CD4-positive, alpha-beta T cell treated with Interleukin-15 for 1 hour (primary cell): ENCODE results near the gene GABRG3.

ENCODE experiments used
- DNase-seq: peaks from one replicate; pipeline ENCODE4 v3.0.0-alpha.2; 2020

GABRG3 gene

GRCh38 chr15:27429577-27429976, 458.6 kb downstream of the GABRG3 start:
- no peak for DNase-seq

GRCh38 chr15:27433604-27434003, 462.6 kb downstream of the GABRG3 start:
- no peak for DNase-seq

- DNase-seq = no peak
Measured at GRCh38 chr15:27438403-27439375, 467.7 kb downstream of the GABRG3 start.

- DNase-seq = no peak
Measured at GRCh38 chr15:27441120-27441519, 470.1 kb downstream of the GABRG3 start.

- no peak for DNase-seq
Measured at GRCh38 chr15:27448234-27448633, 477.3 kb downstream of the GABRG3 start.

GRCh38 chr15:27448986-27449385, 478.0 kb downstream of the GABRG3 start:
- no peak for DNase-seq

GRCh38 chr15:27449941-27450340, 479.0 kb downstream of the GABRG3 start:
- DNase-seq = no peak

GRCh38 chr15:27454281-27455075, 483.5 kb downstream of the GABRG3 start:
- DNase-seq = no peak

- no peak for DNase-seq
Measured at GRCh38 chr15:27456807-27457206, 485.8 kb downstream of the GABRG3 start.

GRCh38 chr15:27457766-27458165, 486.8 kb downstream of the GABRG3 start:
- no peak for DNase-seq

- DNase-seq = no peak
Measured at GRCh38 chr15:27458345-27459084, 487.5 kb downstream of the GABRG3 start.

GRCh38 chr15:27459836-27460235, 488.9 kb downstream of the GABRG3 start:
- no peak for DNase-seq

GRCh38 chr15:27461181-27461580, 490.2 kb downstream of the GABRG3 start:
- no peak for DNase-seq

GRCh38 chr15:27463525-27464088, 492.6 kb downstream of the GABRG3 start:
- no peak for DNase-seq

- no peak for DNase-seq
Measured at GRCh38 chr15:27464941-27465612, 494.1 kb downstream of the GABRG3 start.

GRCh38 chr15:27466758-27467157, 495.8 kb downstream of the GABRG3 start:
- no peak for DNase-seq

GRCh38 chr15:27468151-27468591, 497.2 kb downstream of the GABRG3 start:
- no peak for DNase-seq

GRCh38 chr15:27473845-27474244, 502.9 kb downstream of the GABRG3 start:
- DNase-seq = no peak

GRCh38 chr15:27475395-27475794, 504.4 kb downstream of the GABRG3 start:
- DNase-seq = no peak

GRCh38 chr15:27479296-27480140, 508.5 kb downstream of the GABRG3 start:
- no peak for DNase-seq

GRCh38 chr15:27480141-27480530, 509.2 kb downstream of the GABRG3 start:
- DNase-seq = no peak
